Fibroblast of mammary gland (primary cell): Measurements from ENCODE around the gene TTC23.

Experiments
- DNase-seq: peaks from one replicate; pipeline ENCODE4 v3.0.0-alpha.2; 2010; ENCODE audit warnings: low read depth
- H3K4me3 ChIP-seq: 2 replicates; pipeline ENCODE4 v1.5.1; 2011; ENCODE audit warnings: low read depth, mild to moderate bottlenecking, low read length, moderate library complexity; ENCODE audit not compliant: control insufficient read depth
- TF ChIP-seq, protein P1 (sequence below): conservative IDR thresholded peaks from 2 replicates; pipeline ENCODE4 v1.5.1; 2011; ENCODE audit warnings: low read depth, low read length, inconsistent platforms; ENCODE audit not compliant: control insufficient read depth, insufficient read depth

Gene TTC23

DNA sequence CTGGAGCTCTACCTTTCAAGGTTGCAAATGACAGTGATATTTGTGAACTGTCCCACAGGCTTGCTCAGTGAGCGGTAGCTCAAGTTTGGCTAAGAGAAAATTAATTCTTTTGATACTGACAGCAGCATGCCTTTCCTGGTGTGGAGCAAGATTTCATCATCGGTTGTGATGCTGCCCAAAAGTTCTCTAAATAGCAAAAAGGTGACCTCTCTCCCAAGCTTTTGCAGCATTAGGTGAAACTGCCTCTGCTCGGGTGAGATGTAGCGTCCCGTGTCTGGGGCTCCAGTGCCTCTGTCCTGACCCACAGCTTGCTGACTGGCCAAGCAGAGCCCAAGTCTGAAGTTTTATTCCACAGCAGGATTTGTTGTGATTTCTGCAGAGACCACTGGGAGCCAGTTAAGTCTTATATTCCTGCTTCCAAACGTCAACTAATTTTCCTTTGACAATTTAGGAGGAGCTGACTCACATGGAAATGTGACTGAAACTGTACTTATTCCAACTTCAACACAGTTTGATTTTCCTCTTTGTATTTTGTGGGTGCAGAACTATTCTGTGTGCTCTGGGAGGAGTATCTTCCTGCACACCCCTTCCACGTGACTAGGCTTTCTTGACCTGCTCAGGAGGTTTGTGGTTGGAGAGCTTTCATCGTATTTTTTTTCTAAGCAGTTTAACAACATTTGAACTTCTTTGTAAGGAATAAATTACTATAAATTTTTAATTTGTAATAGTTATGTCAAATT lies 138.6 kb downstream of the TTC23 start:
- DNase-seq: no peak
- H3K4me3 ChIP-seq: no peak overlapping the region
- TF ChIP-seq, protein P1, sequence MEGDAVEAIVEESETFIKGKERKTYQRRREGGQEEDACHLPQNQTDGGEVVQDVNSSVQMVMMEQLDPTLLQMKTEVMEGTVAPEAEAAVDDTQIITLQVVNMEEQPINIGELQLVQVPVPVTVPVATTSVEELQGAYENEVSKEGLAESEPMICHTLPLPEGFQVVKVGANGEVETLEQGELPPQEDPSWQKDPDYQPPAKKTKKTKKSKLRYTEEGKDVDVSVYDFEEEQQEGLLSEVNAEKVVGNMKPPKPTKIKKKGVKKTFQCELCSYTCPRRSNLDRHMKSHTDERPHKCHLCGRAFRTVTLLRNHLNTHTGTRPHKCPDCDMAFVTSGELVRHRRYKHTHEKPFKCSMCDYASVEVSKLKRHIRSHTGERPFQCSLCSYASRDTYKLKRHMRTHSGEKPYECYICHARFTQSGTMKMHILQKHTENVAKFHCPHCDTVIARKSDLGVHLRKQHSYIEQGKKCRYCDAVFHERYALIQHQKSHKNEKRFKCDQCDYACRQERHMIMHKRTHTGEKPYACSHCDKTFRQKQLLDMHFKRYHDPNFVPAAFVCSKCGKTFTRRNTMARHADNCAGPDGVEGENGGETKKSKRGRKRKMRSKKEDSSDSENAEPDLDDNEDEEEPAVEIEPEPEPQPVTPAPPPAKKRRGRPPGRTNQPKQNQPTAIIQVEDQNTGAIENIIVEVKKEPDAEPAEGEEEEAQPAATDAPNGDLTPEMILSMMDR: no peak

DNA sequence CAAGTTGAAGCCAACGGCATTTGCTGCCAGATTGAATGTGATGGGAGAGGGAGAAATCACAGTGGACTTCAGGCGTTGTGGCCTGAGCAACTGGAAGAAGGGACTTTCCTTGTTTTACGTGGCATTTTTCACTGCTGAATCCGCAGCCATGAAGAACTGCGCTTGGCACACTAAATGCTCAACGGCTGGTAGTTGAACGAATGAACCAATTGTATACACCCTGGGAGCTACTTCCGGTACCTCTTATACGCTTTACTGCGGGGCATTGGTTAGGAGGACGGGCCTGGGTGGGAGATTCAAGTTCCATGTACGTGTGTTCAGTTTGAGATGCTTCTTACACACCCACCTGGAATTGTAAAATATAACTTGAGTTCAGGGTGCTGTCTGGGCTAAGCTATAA lies 139.3 kb downstream of the TTC23 start:
- DNase-seq: no peak
- H3K4me3 ChIP-seq: no peak overlapping the region
- TF ChIP-seq, protein P1: no peak

DNA sequence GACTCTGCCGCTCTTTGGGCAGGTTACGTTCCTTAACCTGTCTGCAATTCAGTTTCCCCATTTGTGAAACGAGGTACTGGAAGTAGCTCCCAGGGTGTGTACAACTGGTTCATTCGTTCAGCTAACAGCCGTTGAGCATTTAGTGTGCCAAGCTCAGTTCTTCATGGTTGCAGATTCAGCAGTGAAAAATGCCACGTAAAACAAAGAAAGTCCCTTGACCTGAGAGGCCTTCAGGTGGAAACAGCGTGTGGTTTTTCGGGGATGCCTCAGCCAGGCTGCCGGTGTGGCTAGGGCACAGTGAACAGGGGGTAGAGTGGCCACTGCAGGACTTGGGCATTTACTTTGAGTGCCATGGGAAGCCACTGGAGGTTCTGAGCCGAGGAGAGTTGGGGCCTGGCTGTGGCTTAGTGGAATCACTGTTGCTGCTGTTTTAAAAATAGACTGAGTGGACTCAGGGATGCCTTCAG lies 139.8 kb downstream of the TTC23 start:
- H3K4me3 ChIP-seq: no peak overlapping the region
- no peak for DNase-seq
- TF ChIP-seq, protein P1: no peak

DNA sequence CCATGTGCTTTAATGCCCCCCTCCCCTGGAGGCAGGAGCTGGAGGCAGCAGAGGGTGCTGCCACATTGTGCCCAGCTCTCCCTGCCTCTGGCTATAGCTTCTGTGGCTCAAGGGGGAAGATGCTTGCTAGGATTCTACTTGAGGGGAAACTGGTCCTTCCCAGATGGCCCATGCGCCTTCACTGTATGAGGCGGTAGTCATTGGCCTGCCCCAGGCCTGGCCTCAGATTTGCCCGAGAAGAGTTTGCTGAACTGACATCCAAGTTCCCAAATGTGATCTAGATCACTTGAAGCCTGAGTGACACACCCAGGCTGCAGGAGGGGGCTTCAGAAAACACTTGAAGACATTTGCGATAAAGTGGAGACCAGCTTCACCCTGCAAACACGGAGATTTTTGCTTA lies 140.4 kb downstream of the TTC23 start:
- no peak for DNase-seq
- TF ChIP-seq, protein P1: no peak
- H3K4me3 ChIP-seq: no peak overlapping the region

DNA sequence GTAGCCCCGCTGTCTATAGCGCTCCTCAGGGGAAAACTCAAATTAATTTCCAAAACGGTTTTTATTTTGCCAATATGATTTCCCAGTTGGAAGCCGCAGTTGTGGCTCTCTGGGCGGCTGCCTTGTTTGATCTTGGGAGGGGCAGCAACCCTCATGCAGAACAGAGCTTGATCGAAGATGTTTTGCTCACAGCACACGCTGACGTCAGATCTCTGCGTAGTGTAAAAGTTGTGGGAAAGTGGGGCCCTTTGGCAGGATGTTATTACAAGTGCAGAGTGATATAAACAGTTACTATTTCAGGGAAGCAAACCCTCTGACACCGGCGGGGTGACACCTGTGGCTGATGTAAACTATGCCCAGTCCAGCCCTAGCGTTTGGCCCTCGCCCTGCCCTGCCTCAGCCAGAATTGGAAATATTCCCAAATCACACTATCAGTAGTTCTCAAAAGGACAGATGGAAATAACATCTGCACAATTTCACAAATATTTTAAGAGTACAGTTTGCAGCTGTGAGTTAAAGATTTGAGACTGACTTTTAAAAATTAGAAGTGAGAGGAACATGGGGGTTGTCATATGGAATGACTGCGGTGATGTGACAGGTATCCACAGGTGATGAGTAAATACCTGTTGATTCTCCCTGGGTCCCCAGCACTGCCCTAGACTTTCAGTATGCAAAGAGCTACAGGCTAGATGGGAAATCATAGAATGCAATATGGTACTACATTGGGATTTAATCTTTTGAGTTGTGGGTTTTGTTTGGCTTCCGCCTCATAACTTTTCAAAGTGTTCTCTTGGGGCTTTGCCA lies 142.8 kb downstream of the TTC23 start:
- peak; percentile 69 for DNase-seq
- TF ChIP-seq, protein P1: no peak
- H3K4me3 ChIP-seq: peak overlapping the region; percentile 16

DNA sequence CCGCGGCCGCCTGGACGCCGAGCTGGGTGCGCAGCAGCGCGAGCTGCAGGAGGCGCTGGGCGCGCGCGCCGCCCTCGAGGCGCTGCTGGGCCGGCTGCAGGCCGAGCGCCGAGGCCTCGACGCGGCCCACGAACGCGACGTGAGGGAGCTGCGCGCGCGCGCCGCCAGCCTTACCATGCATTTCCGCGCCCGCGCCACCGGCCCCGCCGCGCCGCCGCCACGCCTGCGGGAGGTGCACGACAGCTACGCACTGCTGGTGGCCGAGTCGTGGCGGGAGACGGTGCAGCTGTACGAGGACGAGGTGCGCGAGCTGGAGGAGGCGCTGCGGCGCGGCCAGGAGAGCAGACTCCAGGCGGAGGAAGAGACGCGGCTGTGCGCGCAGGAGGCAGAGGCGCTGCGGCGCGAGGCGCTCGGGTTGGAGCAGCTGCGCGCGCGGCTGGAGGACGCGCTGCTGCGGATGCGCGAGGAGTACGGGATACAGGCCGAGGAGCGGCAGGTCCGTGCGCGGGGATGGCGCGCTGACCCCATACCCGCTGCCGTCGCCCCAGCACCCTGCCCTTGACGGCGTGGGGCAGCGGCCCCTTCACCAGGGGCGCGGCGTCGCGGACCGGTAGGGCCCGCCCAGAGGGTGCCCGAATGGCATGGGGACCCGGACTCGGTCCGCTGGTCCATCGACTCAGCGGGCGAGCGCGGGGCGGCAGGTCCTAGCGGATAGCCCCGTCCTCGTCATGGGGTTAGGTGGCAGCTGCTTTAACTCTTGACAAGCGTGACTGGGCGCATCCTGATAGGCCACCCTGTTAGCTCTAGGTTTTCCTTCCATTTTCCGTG lies 143.7 kb downstream of the TTC23 start:
- DNase-seq: peak; percentile 61
- peak overlapping the region; percentile 16 for H3K4me3 ChIP-seq
- TF ChIP-seq, protein P1: no peak
